Heart right ventricle (tissue), 16 donors: ENCODE results near the gene RAPGEF2. TPM values are rescaled to one million over a fixed set of nuclear protein-coding genes. Genes with fewer than 3 reads are reported as not detected.
"Not testable (repeated sequence)": the region's sequence is repeated elsewhere in the genome, so short reads cannot be mapped to it uniquely, and the experiment has no call there.

Experiments used
- ATAC-seq, 8 donors: fragments of 200-7000 bp; cut with Tn5 transposase; one replicate each; pipeline ENCODE4 v1.9.1; 2020; ENCODE audit warnings: mild to moderate bottlenecking in 8 of 8, moderate library complexity in 8 of 8, moderate number of reproducible peaks in 1 of 8
- DNase-seq, 2 donors: peaks; one replicate each; pipeline ENCODE4 v3.0.0-alpha.2; 2020
- H3K27ac ChIP-seq, 10 donors: fragments of 200-600 bp; sonication (generic) in 2 of 10; one replicate each; pipeline versions ENCODE4 v1.5.0 to v1.8.0; 2020 to 2022; ENCODE audit warnings: mild to moderate bottlenecking in 3 of 10
- H3K27me3 ChIP-seq, 7 donors: fragments of 200-600 bp; one replicate each; pipeline ENCODE4 v1.8.0; 2021 to 2022; ENCODE audit warnings: mild to moderate bottlenecking in 2 of 7
- H3K36me3 ChIP-seq, 9 donors: fragments of 200-600 bp; sonication (generic) in 1 of 9; one replicate each; pipeline versions ENCODE4 v1.5.0 to v1.8.0; 2020 to 2022; ENCODE audit warnings: mild to moderate bottlenecking in 2 of 9
- H3K4me1 ChIP-seq, 9 donors: fragments of 200-600 bp; sonication (generic) in 1 of 9; one replicate each; pipeline versions ENCODE4 v1.5.0 to v1.8.0; 2020 to 2022; ENCODE audit warnings: mild to moderate bottlenecking in 4 of 9
- H3K4me3 ChIP-seq, 10 donors: fragments of 200-600 bp; sonication (generic) in 2 of 10; one replicate each; pipeline versions ENCODE4 v1.5.0 to v1.8.0; 2020 to 2022; ENCODE audit warnings: mild to moderate bottlenecking in 7 of 10, moderate library complexity in 2 of 10
- H3K9me3 ChIP-seq, 11 donors: fragments of 200-600 bp in 10 of 11; sonication (generic) in 2 of 11; one replicate each; pipeline versions ENCODE4 v1.5.0 to v1.8.0; 2013 to 2022; ENCODE audit warnings: mild to moderate bottlenecking in 2 of 11, control low read depth in 1 of 11, moderate library complexity in 1 of 11
- CTCF ChIP-seq, 9 donors: fragments of 200-600 bp; sonication (generic) in 2 of 9; IDR thresholded peaks; one replicate each; pipeline versions ENCODE4 v1.5.0 to v1.8.0; 2021 to 2022; ENCODE audit warnings: antibody characterized with exemption in 9 of 9, mild to moderate bottlenecking in 5 of 9, moderate library complexity in 1 of 9
- WGBS, 2 donors: extraction: QIAGEN DNeasy Blood & Tissue Kit; methylation state at CpG; one replicate each; pipeline ENCODE4 v1.1.7; 2013; ENCODE audit warnings: inconsistent platforms in 1 of 2; 5-methylcytosine and 5-hydroxymethylcytosine counted together
- intact Hi-C, 10 donors: fragments of 100-400 bp; cut with DNase I; formaldehyde crosslinking; loops; one replicate each; pipeline versions ENCODE4 v1.11.1 to v1.14.2; 2022
- polyA plus RNA-seq, 2 donors: library from polyadenylated mRNA; stranded (reverse); fragments of 200-250 nt; gene quantifications; one replicate each; pipeline ENCODE4 v1.2.3, GENCODE V29; 2013
- total RNA-seq, 10 donors: library from RNA; stranded (reverse); fragmentation: NEBNext Ultra II Directional in 3 of 10; extraction: Animal tissue kit (Norgen Biotek cat#: 25700) in 3 of 10; gene quantifications; one replicate each; pipeline versions ENCODE4 v1.2.1 to v1.2.4, GENCODE V29; 2021 to 2023
- donor health status: Arrhythmogenic right ventricular cardiomyopathy.
- donor health status: ischemic (EF 13 %, LVEDD 7.1; RV severe dilation, severe dysfunction).
- donor health status: healthy with polysubstance abuse.
- donor health status: DM: no; HTN: yes; CAD: no.
- donor health status: DM: no; HTN: no; CAD: no.
- donor health status: ischemic (EF 25% LVEDD 6.9; RV normal size, moderate dysfunction).
- donor health status: ischemic (EF 25% LVEDD 5.7; RV mildly dilated, moderate dysfunction).
- donor health status: healthy.
- donor health status: DM: yes; HTN: yes; CAD: no.
- donor health status: Ischemic cardiomyopathy.
- donor health status: ischemic (EF 35%, LVEDD 5.7; RV mildly dilated, moderate dysfunction).
- donor health status: nonischemic (EF 11% LVEDD 7.7; RV severe dilation, severe dysfunction).
- donor health status: DM: yes; HTN: yes; CAD: no.
- donor health status: PGD.
- donor health status: ischemic (EF 29% LVEDD 5.4; RV normal size, mild dysfunction).
- donor health status: nonischemic (EF 23%, LVEDD 6.1; RV moderate dilation, normal function).

RAPGEF2 gene
- total and polyA plus RNA-seq, 12 donors: 9.2 to 68.8 (median 53.7) TPM

- 81 to 88% methylated on average over 6 of the region's 6 CpGs for WGBS, 2 donors
- DNase-seq (no peak), ATAC-seq (no peak)
- Histone ChIP-seq H3K9me3 (no peaks in the 10 kb centered on the region), H3K36me3 (no peaks in the 10 kb centered on the region), H3K27me3 (no peaks in the 10 kb centered on the region), H3K27ac (no peak overlapping the region), H3K4me3 (no peak overlapping the region), H3K4me1 (peaks cover 0 to 6% (median 0%) of the 10 kb centered on the region in 9 donors)
- intact Hi-C loops: no loop called here
- TF ChIP-seq CTCF (IDR thresholded peaks at IDR 0.05): no peak
Observed at GRCh38 chr4:159077702-159078495, 25.0 kb upstream of the RAPGEF2 start.

GRCh38 chr4:159079074-159079473, 23.8 kb upstream of the RAPGEF2 start:
- intact Hi-C loops: no loop called here

GRCh38 chr4:159086606-159087005, 16.3 kb upstream of the RAPGEF2 start:
- ATAC-seq: no peak
- no peak for TF ChIP-seq CTCF (IDR thresholded peaks at IDR 0.05)
- Histone ChIP-seq H3K27me3 (no peaks in the 10 kb centered on the region), H3K9me3 (peaks cover 0 to 6% (median 0%) of the 10 kb centered on the region in 11 donors), H3K4me3 (no peak overlapping the region), H3K4me1 (no peaks in the 10 kb centered on the region), H3K27ac (no peak overlapping the region), H3K36me3 (no peaks in the 10 kb centered on the region)
- intact Hi-C loops: no loop called here
- WGBS, 2 donors: 98 to 100% methylated on average over 2 of the region's 2 CpGs
- DNase-seq: no peak

More at GRCh38 chr4:159079074-159079473, 23.8 kb upstream of the RAPGEF2 start:
- 69 to 86% methylated on average over 2 of the region's 2 CpGs for WGBS, 2 donors
- no peaks in the 10 kb centered on the region for H3K36me3 ChIP-seq
- no peak overlapping the region for H3K4me3 ChIP-seq
- TF ChIP-seq CTCF (IDR thresholded peaks at IDR 0.05): no peak
- H3K4me1 ChIP-seq: peaks cover 0 to 6% (median 0%) of the 10 kb centered on the region in 9 donors
- H3K27ac ChIP-seq: no peak overlapping the region
- no peaks in the 10 kb centered on the region for H3K9me3 ChIP-seq
- DNase-seq: no peak
- H3K27me3 ChIP-seq: no peaks in the 10 kb centered on the region
- ATAC-seq: no peak

GRCh38 chr4:159090255-159090654, 12.6 kb upstream of the RAPGEF2 start:
- intact Hi-C loops: no loop called here
- Histone ChIP-seq H3K9me3 (peaks cover 0 to 8% (median 0%) of the 10 kb centered on the region in 11 donors), H3K27ac (no peak overlapping the region), H3K4me1 (no peaks in the 10 kb centered on the region), H3K36me3 (no peaks in the 10 kb centered on the region), H3K27me3 (no peaks in the 10 kb centered on the region), H3K4me3 (no peak overlapping the region)
- no peak for DNase-seq
- no peak for ATAC-seq
- WGBS, 2 donors: 96 to 97% methylated on average over 4 of the region's 4 CpGs
- TF ChIP-seq CTCF (IDR thresholded peaks at IDR 0.05): no peak

GRCh38 chr4:159094156-159094555, 8.7 kb upstream of the RAPGEF2 start:
- H3K4me1 ChIP-seq: peaks cover 0 to 31% (median 12%) of the 10 kb centered on the region in 9 donors
- H3K36me3 ChIP-seq, H3K9me3 ChIP-seq, H3K27me3 ChIP-seq, ATAC-seq, intact Hi-C loops, H3K27ac ChIP-seq, H3K4me3 ChIP-seq, DNase-seq: not testable (repeated sequence)
- 97 to 98% methylated on average over 4 of the region's 11 CpGs for WGBS, 2 donors
